SU-DHL-6 (cell line): ENCODE results near the gene RASSF5.

Source experiments
- CTCF ChIP-seq: fragments of 200-600 bp; sonication (generic); IDR thresholded peaks from one replicate; pipeline ENCODE4 v1.5.1; 2017; ENCODE audit warnings: antibody characterized with exemption, mild to moderate bottlenecking, low read length, moderate library complexity; ENCODE audit not compliant: insufficient read depth, poor library complexity, severe bottlenecking
- EZH2phosphoT487 ChIP-seq: fragments of 200-600 bp; sonication (generic), shearing (Covaris generic); conservative IDR thresholded peaks from 2 replicates; pipeline ENCODE4 v1.6.1; 2018; ENCODE audit warnings: mild to moderate bottlenecking, antibody characterized with exemption, low read length, moderate library complexity, mixed read lengths

GRCh38 chr1:206628916-206629315 is 121.6 kb downstream of the RASSF5 start:
- TF ChIP-seq CTCF: no peak
- no peak for TF ChIP-seq EZH2phosphoT487
